Hepatocyte (in vitro differentiated cells): ENCODE measurements around the gene SYT12. TPM values are rescaled to one million over a fixed set of nuclear protein-coding genes. Genes with fewer than 3 reads are reported as not detected.
"Not testable (repeated sequence)": the region's sequence is repeated elsewhere in the genome, so short reads cannot be mapped to it uniquely, and the experiment has no call there.

Experiments
- DNase-seq: peaks from one replicate; pipeline ENCODE4 v3.0.0-alpha.2; 2016; ENCODE audit warnings: low spot score
- H2AFZ ChIP-seq: fragments of 200-600 bp; sonication (generic); 2 replicates; pipeline ENCODE4 v1.6.0; 2016; ENCODE audit warnings: antibody characterized with exemption, mild to moderate bottlenecking
- H3K27ac ChIP-seq: fragments of 200-600 bp; sonication (generic); 2 replicates; pipeline ENCODE4 v1.5.1; 2016; ENCODE audit warnings: mild to moderate bottlenecking
- H3K27me3 ChIP-seq: fragments of 200-600 bp; sonication (generic); 2 replicates; pipeline ENCODE4 v1.6.1; 2016
- H3K36me3 ChIP-seq: fragments of 200-600 bp; sonication (generic); replicated peaks from 2 replicates; pipeline ENCODE4 v1.5.1; 2016; ENCODE audit warnings: low read depth; ENCODE audit not compliant: insufficient read depth
- H3K4me1 ChIP-seq: fragments of 200-600 bp; sonication (generic); 2 replicates; pipeline ENCODE4 v1.5.1; 2016; ENCODE audit warnings: mild to moderate bottlenecking, moderate library complexity; ENCODE audit not compliant: insufficient read depth
- H3K4me2 ChIP-seq: fragments of 200-600 bp; sonication (generic); 2 replicates; pipeline ENCODE4 v1.6.0; 2016
- H3K4me3 ChIP-seq: fragments of 200-600 bp; sonication (generic); 2 replicates; pipeline ENCODE4 v1.5.1; 2016; ENCODE audit warnings: mild to moderate bottlenecking
- H3K79me2 ChIP-seq: fragments of 200-600 bp; sonication (generic); 2 replicates; pipeline ENCODE4 v1.6.0; 2017; ENCODE audit warnings: mild to moderate bottlenecking
- H3K9me2 ChIP-seq: fragments of 200-600 bp; sonication (generic); replicated peaks from 2 replicates; pipeline ENCODE4 v1.6.0; 2017; ENCODE audit warnings: mild to moderate bottlenecking; ENCODE audit not compliant: insufficient read depth
- H3K9me3 ChIP-seq: fragments of 200-600 bp; sonication (generic); 2 replicates; pipeline ENCODE4 v1.5.1; 2016; ENCODE audit warnings: low read depth, mild to moderate bottlenecking
- H4K20me1 ChIP-seq: fragments of 200-600 bp; sonication (generic); 2 replicates; pipeline ENCODE4 v1.6.0; 2016; ENCODE audit warnings: mild to moderate bottlenecking; ENCODE audit not compliant: insufficient read depth, poor library complexity, severe bottlenecking
- EZH2 ChIP-seq: fragments of 200-600 bp; sonication (generic); IDR thresholded peaks from 2 replicates; pipeline ENCODE4 v1.6.1; 2016; ENCODE audit warnings: antibody characterized with exemption, mild to moderate bottlenecking, borderline replicate concordance
- EZH2phosphoT487 ChIP-seq: fragments of 200-600 bp; sonication (generic); IDR thresholded peaks from one replicate; pipeline ENCODE4 v1.6.1; 2018; ENCODE audit warnings: antibody characterized with exemption, mild to moderate bottlenecking, low read depth, moderate library complexity; ENCODE audit not compliant: unreplicated experiment, severe bottlenecking
- WGBS: methylation state at CpG from one replicate; pipeline ENCODE4 v1.1.6; 2016; ENCODE audit warnings: low lambda C conversion rate; ENCODE audit errors: missing lambda C conversion rate; 5-methylcytosine and 5-hydroxymethylcytosine counted together
- polyA plus RNA-seq: library from polyadenylated mRNA; unstranded; fragments of >200 nt; fragmentation: Nextera tagmentation; extraction: Ambion mirVana; gene quantifications from 2 replicates; pipeline ENCODE4 v1.2.1, GENCODE V29; 2016
- total RNA-seq: library from RNA; depleted of rRNA; stranded (reverse); fragments of >200 nt; gene quantifications from 2 replicates; pipeline ENCODE4 v1.2.3, GENCODE V29; 2014
- TF ChIP-seq, protein P1 (sequence below): fragments of 200-600 bp; sonication (generic); IDR thresholded peaks from 2 replicates; pipeline ENCODE4 v1.5.1; 2016; ENCODE audit warnings: antibody characterized with exemption, mild to moderate bottlenecking; ENCODE audit not compliant: poor library complexity

Gene SYT12
- total and polyA plus RNA-seq, 2 experiments from 2014 or later = 0.27 to 0.50 TPM

- DNase-seq = no peak
- Histone ChIP-seq H3K79me2 (no peaks in the 10 kb centered on the region), H3K4me2 (no peak overlapping the region), H3K4me1 (no peaks in the 10 kb centered on the region), H3K9me2 (no peaks in the 10 kb centered on the region), H2AFZ (no peak overlapping the region), H3K36me3 (no peaks in the 10 kb centered on the region), H3K4me3 (no peak overlapping the region), H4K20me1 (no peaks in the 10 kb centered on the region), H3K9me3 (no peaks in the 10 kb centered on the region), H3K27ac (no peak overlapping the region), H3K27me3 (no peaks in the 10 kb centered on the region)
- 99% methylated on average over 5 of the region's 7 CpGs for WGBS
- no peak for TF ChIP-seq EZH2phosphoT487
- TF ChIP-seq, protein P1, sequence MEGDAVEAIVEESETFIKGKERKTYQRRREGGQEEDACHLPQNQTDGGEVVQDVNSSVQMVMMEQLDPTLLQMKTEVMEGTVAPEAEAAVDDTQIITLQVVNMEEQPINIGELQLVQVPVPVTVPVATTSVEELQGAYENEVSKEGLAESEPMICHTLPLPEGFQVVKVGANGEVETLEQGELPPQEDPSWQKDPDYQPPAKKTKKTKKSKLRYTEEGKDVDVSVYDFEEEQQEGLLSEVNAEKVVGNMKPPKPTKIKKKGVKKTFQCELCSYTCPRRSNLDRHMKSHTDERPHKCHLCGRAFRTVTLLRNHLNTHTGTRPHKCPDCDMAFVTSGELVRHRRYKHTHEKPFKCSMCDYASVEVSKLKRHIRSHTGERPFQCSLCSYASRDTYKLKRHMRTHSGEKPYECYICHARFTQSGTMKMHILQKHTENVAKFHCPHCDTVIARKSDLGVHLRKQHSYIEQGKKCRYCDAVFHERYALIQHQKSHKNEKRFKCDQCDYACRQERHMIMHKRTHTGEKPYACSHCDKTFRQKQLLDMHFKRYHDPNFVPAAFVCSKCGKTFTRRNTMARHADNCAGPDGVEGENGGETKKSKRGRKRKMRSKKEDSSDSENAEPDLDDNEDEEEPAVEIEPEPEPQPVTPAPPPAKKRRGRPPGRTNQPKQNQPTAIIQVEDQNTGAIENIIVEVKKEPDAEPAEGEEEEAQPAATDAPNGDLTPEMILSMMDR = no peak
- TF ChIP-seq EZH2 = no peak
Observed at GRCh38 chr11:66986178-66986545, 36.8 kb upstream of the SYT12 start.

DNA sequence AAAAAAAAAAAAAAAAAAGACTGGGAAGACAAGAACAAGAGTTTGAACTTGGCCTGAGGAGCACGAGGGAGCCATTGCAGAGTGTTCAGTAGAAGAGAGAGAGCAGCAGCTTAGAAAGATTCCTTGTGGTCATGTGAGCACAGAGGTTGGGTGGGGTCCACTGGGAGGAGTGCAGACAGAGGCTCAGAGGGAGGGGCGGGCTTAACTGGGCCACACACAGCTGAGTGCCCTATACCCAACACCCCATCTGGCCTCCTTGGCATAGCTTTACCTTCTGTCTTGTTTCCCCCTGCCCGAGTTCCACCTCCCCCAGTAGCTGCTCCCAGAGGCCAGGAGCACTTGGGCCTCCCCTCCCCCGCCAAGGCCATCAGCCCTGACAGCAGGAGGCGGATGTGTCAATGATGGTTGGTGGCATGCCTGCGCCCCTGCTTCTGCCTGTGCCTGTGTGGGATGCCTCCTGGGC is 35.7 kb upstream of the SYT12 start:
- H3K9me3 ChIP-seq = no peaks in the 10 kb centered on the region
- no peaks in the 10 kb centered on the region for H3K27me3 ChIP-seq
- 78% methylated on average over 5 of the region's 6 CpGs for WGBS
- H4K20me1 ChIP-seq = no peaks in the 10 kb centered on the region
- H3K36me3 ChIP-seq = no peaks in the 10 kb centered on the region
- H2AFZ ChIP-seq = no peak overlapping the region
- no peak for DNase-seq
- H3K79me2 ChIP-seq = no peaks in the 10 kb centered on the region
- H3K9me2 ChIP-seq = no peaks in the 10 kb centered on the region
- H3K4me2 ChIP-seq = no peak overlapping the region
- H3K4me1 ChIP-seq = no peaks in the 10 kb centered on the region
- no peak overlapping the region for H3K4me3 ChIP-seq
- no peak for TF ChIP-seq EZH2phosphoT487
- no peak for TF ChIP-seq EZH2
- TF ChIP-seq, protein P1 = no peak
- H3K27ac ChIP-seq = no peak overlapping the region

GRCh38 chr11:66987924-66988637 is 34.9 kb upstream of the SYT12 start:
- H3K27me3 ChIP-seq = no peaks in the 10 kb centered on the region
- no peaks in the 10 kb centered on the region for H3K9me2 ChIP-seq
- H3K4me3 ChIP-seq = no peak overlapping the region
- TF ChIP-seq EZH2phosphoT487 (no peak), EZH2 (no peak)
- TF ChIP-seq, protein P1 = no peak
- H4K20me1 ChIP-seq = no peaks in the 10 kb centered on the region
- H3K36me3 ChIP-seq = no peaks in the 10 kb centered on the region
- no peaks in the 10 kb centered on the region for H3K9me3 ChIP-seq
- 85% methylated on average over 13 of the region's 13 CpGs for WGBS
- H3K4me2 ChIP-seq = no peak overlapping the region
- no peak overlapping the region for H3K27ac ChIP-seq
- no peaks in the 10 kb centered on the region for H3K79me2 ChIP-seq
- no peaks in the 10 kb centered on the region for H3K4me1 ChIP-seq
- DNase-seq = no peak
- no peak overlapping the region for H2AFZ ChIP-seq

- not testable (repeated sequence) for H3K9me3 ChIP-seq, H3K9me2 ChIP-seq, H3K4me2 ChIP-seq, H3K4me3 ChIP-seq, H3K27ac ChIP-seq, H3K4me1 ChIP-seq, H2AFZ ChIP-seq, H3K27me3 ChIP-seq, DNase-seq, H3K79me2 ChIP-seq, H3K36me3 ChIP-seq, H4K20me1 ChIP-seq
- 99% methylated on average over 17 of the region's 28 CpGs for WGBS
Observed at GRCh38 chr11:66988741-66989140, 34.2 kb upstream of the SYT12 start.

DNA sequence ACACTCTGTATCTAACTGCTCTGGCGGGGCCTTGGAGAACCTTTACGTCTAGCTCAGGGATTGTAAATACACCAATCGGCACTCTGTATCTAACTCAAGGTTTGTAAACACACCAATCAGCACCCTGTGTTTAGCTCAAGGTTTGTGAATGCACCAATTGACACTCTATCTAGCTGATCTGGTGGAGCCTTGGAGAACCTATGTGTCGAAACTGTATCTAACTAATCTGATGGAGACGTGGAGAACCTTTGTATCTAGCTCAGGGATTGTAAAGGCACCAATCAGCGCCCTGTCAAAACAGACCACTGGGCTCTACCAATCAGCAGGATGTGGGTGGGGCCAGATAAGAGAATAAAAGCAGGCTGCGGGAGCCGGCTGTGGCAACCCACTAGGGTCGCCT is 33.6 kb upstream of the SYT12 start:
- H3K4me2 ChIP-seq, H3K4me3 ChIP-seq, H3K9me2 ChIP-seq, H2AFZ ChIP-seq, H3K9me3 ChIP-seq, H3K79me2 ChIP-seq, H3K36me3 ChIP-seq, H3K4me1 ChIP-seq, H3K27me3 ChIP-seq, DNase-seq, H4K20me1 ChIP-seq, H3K27ac ChIP-seq: not testable (repeated sequence)
- WGBS = 90% methylated on average over 9 of the region's 9 CpGs
